ENCODE measurements around the gene ARHGAP9. TPM values are rescaled to one million over a fixed set of nuclear protein-coding genes. Genes with fewer than 3 reads are reported as not detected.

The ARHGAP9 gene
- total RNA-seq, 4 donors from 2014 or later, result 16.5 to 220 (median 28.2) TPM

DNA sequence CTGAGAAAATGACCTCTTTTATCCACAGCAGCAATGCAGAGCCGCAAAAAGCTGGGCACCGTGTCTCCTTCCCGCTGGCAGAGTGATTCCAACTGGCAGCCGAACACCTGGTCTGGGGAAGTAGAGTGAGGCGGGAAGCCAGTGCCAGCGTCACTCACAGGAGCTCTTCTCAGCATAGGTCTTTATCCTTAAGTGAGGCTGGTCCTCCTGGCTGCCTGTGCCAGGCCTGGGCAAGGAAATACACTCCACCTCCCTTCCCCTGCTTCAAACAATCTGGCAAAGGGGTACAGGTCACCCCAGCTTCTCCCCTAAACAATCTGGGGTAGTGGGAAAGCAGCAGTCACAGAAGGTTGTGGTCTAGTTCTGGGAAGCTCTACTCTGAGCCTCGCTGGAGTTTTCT is 4.8 kb downstream of the ARHGAP9 start:
- no peak for DNase-seq
- Histone ChIP-seq H3K4me1 (peaks cover 8 to 36% (median 22%) of the 10 kb centered on the region in 4 donors), H3K36me3 (peaks cover 0 to 9% (median 0%) of the 10 kb centered on the region in 3 donors), H3K27ac (no peak overlapping the region), H3K9me3 (no peaks in the 10 kb centered on the region), H3K4me3 (peak overlapping the region in 2 of 4 donors; percentile 44 to 47), H3K27me3 (peaks cover 0 to 11% of the 10 kb centered on the region in 2 donors)
- TF ChIP-seq CTCF (IDR thresholded peaks at IDR 0.05) (no peak), POLR2A (IDR thresholded peaks at IDR 0.05) (no peak)

DNA sequence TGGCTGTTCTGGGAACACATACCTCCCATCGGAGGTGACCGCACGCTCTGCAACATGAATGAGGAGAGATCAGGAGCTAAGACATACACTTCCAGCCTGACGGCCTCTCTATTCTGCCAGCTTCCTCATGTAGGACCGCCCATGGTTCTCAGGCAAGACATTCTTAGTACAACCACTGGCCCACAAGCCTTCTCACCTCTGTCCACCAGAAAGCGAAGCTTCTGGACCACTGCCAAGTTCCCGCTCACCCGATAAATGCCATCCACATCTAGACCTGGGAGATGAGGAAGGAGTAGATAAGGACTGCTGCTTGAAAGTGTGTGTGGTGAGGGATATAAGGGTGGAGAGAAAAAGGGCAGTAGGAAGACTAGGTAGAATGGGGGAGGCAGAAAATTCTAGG is 5.2 kb downstream of the ARHGAP9 start:
- no peak overlapping the region for H3K27ac ChIP-seq
- no peak for DNase-seq
- peaks cover 8 to 36% (median 21%) of the 10 kb centered on the region in 4 donors for H3K4me1 ChIP-seq
- no peaks in the 10 kb centered on the region for H3K9me3 ChIP-seq
- peaks cover 0 to 11% of the 10 kb centered on the region in 2 donors for H3K27me3 ChIP-seq
- TF ChIP-seq POLR2A (IDR thresholded peaks at IDR 0.05) (no peak), CTCF (IDR thresholded peaks at IDR 0.05) (no peak)
- H3K4me3 ChIP-seq, result no peak overlapping the region
- peaks cover 0 to 9% (median 0%) of the 10 kb centered on the region in 3 donors for H3K36me3 ChIP-seq

DNA sequence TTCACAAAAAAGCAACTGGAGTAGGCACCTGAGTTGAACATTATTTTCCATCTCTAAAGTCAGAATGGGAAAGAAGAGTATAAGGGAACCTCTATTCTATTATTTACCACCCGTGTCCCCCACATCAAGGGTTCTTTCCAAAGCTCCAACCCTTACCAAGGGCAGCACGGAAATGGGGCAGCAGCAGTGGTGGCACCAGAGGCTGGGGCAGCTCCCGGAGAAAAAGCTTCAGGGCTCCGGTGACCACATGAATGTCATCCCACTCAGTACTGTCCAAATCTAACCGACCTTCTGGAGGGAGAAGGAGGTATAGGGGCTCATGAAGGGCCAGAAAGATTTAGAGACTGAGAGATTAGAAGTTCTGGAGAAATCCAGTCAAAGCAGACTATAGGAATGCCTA is 5.8 kb downstream of the ARHGAP9 start:
- no peak overlapping the region for H3K27ac ChIP-seq

GRCh38 chr12:57473392-57473791 is 6.3 kb downstream of the ARHGAP9 start:
- peaks cover 8 to 36% (median 18%) of the 10 kb centered on the region in 4 donors for H3K4me1 ChIP-seq
- DNase-seq, result no peak
- H3K9me3 ChIP-seq, result no peaks in the 10 kb centered on the region
- TF ChIP-seq CTCF (IDR thresholded peaks at IDR 0.05), result no peak
- TF ChIP-seq POLR2A (IDR thresholded peaks at IDR 0.05), result no peak
- H3K4me3 ChIP-seq, result no peak overlapping the region
- H3K36me3 ChIP-seq, result peaks cover 0 to 9% (median 0%) of the 10 kb centered on the region in 3 donors
- peaks cover 0 to 11% of the 10 kb centered on the region in 2 donors for H3K27me3 ChIP-seq
- H3K27ac ChIP-seq, result no peak overlapping the region

More for the DNA sequence above, 5.8 kb downstream of the ARHGAP9 start:
- TF ChIP-seq POLR2A (IDR thresholded peaks at IDR 0.05) (no peak), CTCF (IDR thresholded peaks at IDR 0.05) (no peak)
- Histone ChIP-seq H3K4me1 (peaks cover 8 to 36% (median 20%) of the 10 kb centered on the region in 4 donors), H3K9me3 (no peaks in the 10 kb centered on the region), H3K27me3 (peaks cover 0 to 11% of the 10 kb centered on the region in 2 donors), H3K4me3 (no peak overlapping the region), H3K36me3 (peaks cover 0 to 9% (median 0%) of the 10 kb centered on the region in 3 donors)
- no peak for DNase-seq

- H3K27me3 ChIP-seq, result peaks cover 0 to 11% of the 10 kb centered on the region in 2 donors
- no peak for DNase-seq
- peaks cover 8 to 36% (median 16%) of the 10 kb centered on the region in 4 donors for H3K4me1 ChIP-seq
- H3K9me3 ChIP-seq, result no peaks in the 10 kb centered on the region
- TF ChIP-seq POLR2A (IDR thresholded peaks at IDR 0.05) (no peak), CTCF (IDR thresholded peaks at IDR 0.05) (no peak)
- no peak overlapping the region for H3K4me3 ChIP-seq
- no peak overlapping the region for H3K27ac ChIP-seq
- peaks cover 0 to 9% (median 0%) of the 10 kb centered on the region in 3 donors for H3K36me3 ChIP-seq
These were observed 7.3 kb downstream of the ARHGAP9 start for GRCh38 chr12:57472391-57472790.
